Thymus (tissue), 11 donors: ENCODE results near the gene KLHDC1. TPM values are rescaled to one million over a fixed set of nuclear protein-coding genes. Genes with fewer than 3 reads are reported as not detected.

Experiments used
- DNase-seq, 9 donors: peaks; one replicate each; pipeline ENCODE4 v3.0.0-alpha.2; 2013; ENCODE audit warnings: low spot score in 9 of 9, low read depth in 6 of 9, missing footprints in 1 of 9
- H3K27ac ChIP-seq, 2 donors: one replicate each; pipeline ENCODE4 v1.5.1; 2013; ENCODE audit warnings: control low read depth in 1 of 2, low read depth in 1 of 2, low read length in 1 of 2, mild to moderate bottlenecking in 1 of 2, moderate library complexity in 1 of 2
- H3K27me3 ChIP-seq, 2 donors: one replicate each; pipeline ENCODE4 v1.5.1; 2013; ENCODE audit warnings: low read length in 1 of 2; ENCODE audit not compliant: control insufficient read depth in 2 of 2, insufficient read depth in 1 of 2
- H3K36me3 ChIP-seq, 2 donors: one replicate each; pipeline ENCODE4 v1.5.1; 2013; ENCODE audit warnings: low read length in 1 of 2, mild to moderate bottlenecking in 1 of 2, moderate library complexity in 1 of 2; ENCODE audit not compliant: control insufficient read depth in 2 of 2, insufficient read depth in 2 of 2
- H3K4me1 ChIP-seq, 2 donors: one replicate each; pipeline ENCODE4 v1.5.1; 2013; ENCODE audit warnings: low read length in 2 of 2; ENCODE audit not compliant: control insufficient read depth in 2 of 2, insufficient read depth in 2 of 2
- H3K4me3 ChIP-seq, 2 donors: one replicate each; pipeline ENCODE4 v1.5.1; 2013; ENCODE audit warnings: low read length in 2 of 2, control low read depth in 1 of 2, mild to moderate bottlenecking in 1 of 2
- H3K9me3 ChIP-seq, 2 donors: one replicate each; pipeline ENCODE4 v1.5.1; 2013; ENCODE audit warnings: low read length in 1 of 2, mild to moderate bottlenecking in 1 of 2; ENCODE audit not compliant: control insufficient read depth in 2 of 2, insufficient read depth in 1 of 2
- WGBS: extraction: QIAGEN DNeasy Blood & Tissue Kit; methylation state at CpG from one replicate; pipeline ENCODE4 v1.1.7; 2013; 5-methylcytosine and 5-hydroxymethylcytosine counted together
- polyA plus RNA-seq: library from polyadenylated mRNA; stranded (reverse); fragments of 200-250 nt; gene quantifications from one replicate; pipeline ENCODE4 v1.2.3, GENCODE V29; 2013
- total RNA-seq: library from RNA; stranded (reverse); fragments of 120-200 nt; gene quantifications from one replicate; pipeline ENCODE4 v1.2.4, GENCODE V29; 2013
- donor health status: healthy.

The KLHDC1 gene
- total and polyA plus RNA-seq, 2 donors: 3.9 to 7.6 TPM

DNA sequence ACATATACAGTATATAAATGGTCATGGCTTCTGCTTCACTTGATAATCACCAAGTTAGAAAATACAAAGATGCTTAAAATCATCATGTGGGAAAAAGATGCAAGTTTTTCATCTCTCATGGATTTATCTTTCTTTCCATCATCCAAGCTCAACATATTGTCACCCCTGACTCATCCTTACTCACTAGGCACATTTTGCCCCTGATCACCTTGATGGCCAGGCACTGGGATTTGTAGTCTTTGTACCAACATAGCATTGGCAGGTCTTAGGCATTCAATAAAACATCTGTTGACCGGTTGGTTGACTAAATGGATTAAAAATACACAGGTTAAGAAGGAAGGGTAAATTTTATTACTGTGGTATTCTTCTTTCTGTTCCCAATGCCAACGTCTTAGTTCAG, 103.1 kb downstream of the KLHDC1 start:
- Histone ChIP-seq H3K36me3 (peaks cover 42 to 69% of the 10 kb centered on the region in 2 donors), H3K27me3 (no peaks in the 10 kb centered on the region), H3K9me3 (no peaks in the 10 kb centered on the region), H3K4me3 (no peak overlapping the region), H3K4me1 (no peaks in the 10 kb centered on the region), H3K27ac (no peak overlapping the region)
- WGBS: 97% methylated on average over 2 of the region's 2 CpGs
- DNase-seq: no peak

Other genes with a start within 250 kb of the KLHDC1 start
- gene RPS29, start 106.7 kb upstream of the KLHDC1 start, total RNA-seq: 6,328 TPM
- gene RPS29, start 106.7 kb upstream of the KLHDC1 start, polyA plus RNA-seq: 5,388 TPM
- 46.1 TPM for gene LRR1, start 94.2 kb upstream of the KLHDC1 start, total RNA-seq
- gene LRR1, start 94.2 kb upstream of the KLHDC1 start, polyA plus RNA-seq: 17.0 TPM
- gene RPL36AL, start 72.5 kb upstream of the KLHDC1 start, total RNA-seq: 307 TPM
- 619 TPM for gene RPL36AL, start 72.5 kb upstream of the KLHDC1 start, polyA plus RNA-seq
- 36.1 TPM for gene MGAT2, start 72.3 kb upstream of the KLHDC1 start, total RNA-seq
- 29.9 TPM for gene MGAT2, start 72.3 kb upstream of the KLHDC1 start, polyA plus RNA-seq
- 7.3 TPM for gene DNAAF2, start 57.9 kb upstream of the KLHDC1 start, total RNA-seq
- 9.0 TPM for gene DNAAF2, start 57.9 kb upstream of the KLHDC1 start, polyA plus RNA-seq
- gene POLE2, start 4.9 kb upstream of the KLHDC1 start, total RNA-seq: 19.3 TPM
- 3.4 TPM for gene POLE2, start 4.9 kb upstream of the KLHDC1 start, polyA plus RNA-seq
- gene KLHDC2, start 75.0 kb downstream of the KLHDC1 start, total RNA-seq: 83.3 TPM
- gene KLHDC2, start 75.0 kb downstream of the KLHDC1 start, polyA plus RNA-seq: 69.4 TPM
- gene NEMF, start 159.7 kb downstream of the KLHDC1 start, total RNA-seq: 68.8 TPM
- gene NEMF, start 159.7 kb downstream of the KLHDC1 start, polyA plus RNA-seq: 58.1 TPM
- gene ARF6, start 200.0 kb downstream of the KLHDC1 start, total RNA-seq: 34.8 TPM
- 72.0 TPM for gene ARF6, start 200.0 kb downstream of the KLHDC1 start, polyA plus RNA-seq